ENCODE data around the gene TSEN2.

TSEN2 gene

DNA sequence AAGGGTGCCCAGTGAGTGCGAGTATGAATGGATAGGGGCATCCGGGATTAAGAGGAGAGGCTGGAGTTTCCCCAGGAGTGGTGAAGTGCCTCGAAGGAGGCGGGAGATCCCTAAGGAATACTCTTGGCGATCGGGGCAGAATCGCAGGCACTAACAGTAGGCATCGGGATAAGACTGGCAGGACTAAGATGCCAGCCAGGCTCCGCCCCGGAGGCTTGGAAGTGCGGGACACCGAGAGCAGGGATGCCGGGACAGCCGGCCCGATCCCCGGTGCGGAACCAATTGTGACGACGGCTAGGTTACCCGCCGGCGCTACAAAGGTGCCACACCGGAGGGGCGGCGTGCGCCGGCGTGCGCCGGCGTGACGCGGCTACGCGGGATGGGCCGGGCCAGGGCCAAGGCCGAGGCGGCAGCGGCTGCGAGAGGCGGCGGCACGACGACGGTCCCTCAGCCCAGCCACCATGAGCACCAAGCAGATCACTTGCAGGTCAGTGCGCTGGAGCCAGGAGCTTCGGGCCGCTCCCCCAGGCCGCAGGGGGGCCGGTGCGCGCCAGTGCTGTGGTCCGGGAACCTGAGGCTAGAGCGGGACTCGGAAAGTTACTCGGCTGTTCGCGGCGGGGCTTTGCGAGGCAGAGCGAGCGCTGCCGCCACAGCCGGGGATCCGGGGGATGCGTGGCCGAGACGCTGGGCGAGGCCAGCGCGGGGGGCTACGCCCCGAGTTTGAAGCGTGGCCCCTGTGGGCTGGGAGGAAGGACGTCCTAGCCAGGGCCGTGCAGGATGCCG lies 72.6 kb downstream of the TSEN2 start, which contains the start of gene MKRN2:
MKRN2 (plus strand) TSS at position 398 of the 783 bp plus-strand sequence; CDS start at position 462, 64 bp downstream.
- TF ChIP-seq EP300 (IDR thresholded peaks at IDR 0.05; ENCODE audit: borderline replicate concordance) (peak; percentile 7; the same call in 1 of the 2 replicates), ZBTB7A (IDR thresholded peaks at IDR 0.05; ENCODE audit: low read depth) (peak; percentile 86; the same call in 1 of the 2 replicates), TAF1 (IDR thresholded peaks at IDR 0.05; ENCODE audit: low read depth) (peak; percentile 91), YY1 (IDR thresholded peaks at IDR 0.05; ENCODE audit: low read depth) (peak; percentile 74), CEBPB (IDR thresholded peaks at IDR 0.05) (no peak), EGR1 (IDR thresholded peaks at IDR 0.05) (no peak), FOXM1 (IDR thresholded peaks at IDR 0.05; ENCODE audit: borderline replicate concordance, low read depth) (no peak), TCF12 (IDR thresholded peaks at IDR 0.05; ENCODE audit: low read depth) (peak; percentile 78; the same call in 1 of the 2 replicates), NFIC (IDR thresholded peaks at IDR 0.05) (peak; percentile 18; the same call in 1 of the 2 replicates), CREB1 (IDR thresholded peaks at IDR 0.05; ENCODE audit: low read depth) (peak; percentile 58; the same call in 1 of the 2 replicates), TEAD4 (IDR thresholded peaks at IDR 0.05) (peak; percentile 31; the same call in 1 of the 2 replicates), RAD21 (IDR thresholded peaks at IDR 0.05; ENCODE audit: low read depth) (no peak)
- TF ChIP-seq, protein P1, sequence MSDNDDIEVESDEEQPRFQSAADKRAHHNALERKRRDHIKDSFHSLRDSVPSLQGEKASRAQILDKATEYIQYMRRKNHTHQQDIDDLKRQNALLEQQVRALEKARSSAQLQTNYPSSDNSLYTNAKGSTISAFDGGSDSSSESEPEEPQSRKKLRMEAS (IDR thresholded peaks at IDR 0.05), result peak; percentile 86
- TF ChIP-seq, protein P2, sequence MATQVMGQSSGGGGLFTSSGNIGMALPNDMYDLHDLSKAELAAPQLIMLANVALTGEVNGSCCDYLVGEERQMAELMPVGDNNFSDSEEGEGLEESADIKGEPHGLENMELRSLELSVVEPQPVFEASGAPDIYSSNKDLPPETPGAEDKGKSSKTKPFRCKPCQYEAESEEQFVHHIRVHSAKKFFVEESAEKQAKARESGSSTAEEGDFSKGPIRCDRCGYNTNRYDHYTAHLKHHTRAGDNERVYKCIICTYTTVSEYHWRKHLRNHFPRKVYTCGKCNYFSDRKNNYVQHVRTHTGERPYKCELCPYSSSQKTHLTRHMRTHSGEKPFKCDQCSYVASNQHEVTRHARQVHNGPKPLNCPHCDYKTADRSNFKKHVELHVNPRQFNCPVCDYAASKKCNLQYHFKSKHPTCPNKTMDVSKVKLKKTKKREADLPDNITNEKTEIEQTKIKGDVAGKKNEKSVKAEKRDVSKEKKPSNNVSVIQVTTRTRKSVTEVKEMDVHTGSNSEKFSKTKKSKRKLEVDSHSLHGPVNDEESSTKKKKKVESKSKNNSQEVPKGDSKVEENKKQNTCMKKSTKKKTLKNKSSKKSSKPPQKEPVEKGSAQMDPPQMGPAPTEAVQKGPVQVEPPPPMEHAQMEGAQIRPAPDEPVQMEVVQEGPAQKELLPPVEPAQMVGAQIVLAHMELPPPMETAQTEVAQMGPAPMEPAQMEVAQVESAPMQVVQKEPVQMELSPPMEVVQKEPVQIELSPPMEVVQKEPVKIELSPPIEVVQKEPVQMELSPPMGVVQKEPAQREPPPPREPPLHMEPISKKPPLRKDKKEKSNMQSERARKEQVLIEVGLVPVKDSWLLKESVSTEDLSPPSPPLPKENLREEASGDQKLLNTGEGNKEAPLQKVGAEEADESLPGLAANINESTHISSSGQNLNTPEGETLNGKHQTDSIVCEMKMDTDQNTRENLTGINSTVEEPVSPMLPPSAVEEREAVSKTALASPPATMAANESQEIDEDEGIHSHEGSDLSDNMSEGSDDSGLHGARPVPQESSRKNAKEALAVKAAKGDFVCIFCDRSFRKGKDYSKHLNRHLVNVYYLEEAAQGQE (IDR thresholded peaks at IDR 0.05; ENCODE audit: low read depth), result peak; percentile 3; the same call in 1 of the 2 replicates
- TF ChIP-seq, protein P3, sequence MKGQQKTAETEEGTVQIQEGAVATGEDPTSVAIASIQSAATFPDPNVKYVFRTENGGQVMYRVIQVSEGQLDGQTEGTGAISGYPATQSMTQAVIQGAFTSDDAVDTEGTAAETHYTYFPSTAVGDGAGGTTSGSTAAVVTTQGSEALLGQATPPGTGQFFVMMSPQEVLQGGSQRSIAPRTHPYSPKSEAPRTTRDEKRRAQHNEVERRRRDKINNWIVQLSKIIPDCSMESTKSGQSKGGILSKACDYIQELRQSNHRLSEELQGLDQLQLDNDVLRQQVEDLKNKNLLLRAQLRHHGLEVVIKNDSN (IDR thresholded peaks at IDR 0.05), result peak; percentile 57

DNA sequence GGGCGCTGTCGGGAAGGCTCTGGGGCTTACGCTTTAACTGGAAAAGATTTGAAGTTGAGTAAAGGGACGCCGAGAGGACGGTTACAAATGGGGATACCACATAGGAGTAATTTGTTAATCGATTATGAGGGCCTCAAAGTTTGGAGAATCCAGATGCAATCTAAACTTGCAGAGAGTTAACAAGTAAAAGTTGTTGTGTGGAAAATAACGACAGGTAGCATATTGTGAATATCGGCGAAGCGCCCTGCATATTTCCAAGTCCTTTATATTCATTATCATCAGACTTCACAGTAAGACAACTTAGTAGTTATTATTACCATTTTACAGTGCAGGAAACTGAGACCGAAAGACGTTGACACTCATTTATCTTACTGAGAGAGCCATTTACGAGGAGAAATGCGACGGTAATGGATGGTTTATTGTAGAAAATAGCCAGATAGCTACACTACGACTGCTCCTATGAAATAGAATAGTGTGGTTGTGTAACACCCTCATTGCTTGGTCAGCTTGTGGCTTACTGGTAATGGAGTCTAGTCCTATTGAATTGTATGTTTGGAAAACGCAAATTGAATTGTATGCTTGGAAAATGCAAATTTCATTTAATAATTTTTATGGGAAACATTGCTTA lies 73.3 kb downstream of the TSEN2 start:
- TF ChIP-seq ZBTB7A (IDR thresholded peaks at IDR 0.05; ENCODE audit: low read depth) (no peak), CEBPB (IDR thresholded peaks at IDR 0.05) (peak; percentile 49; the same call in 1 of the 2 replicates)

DNA sequence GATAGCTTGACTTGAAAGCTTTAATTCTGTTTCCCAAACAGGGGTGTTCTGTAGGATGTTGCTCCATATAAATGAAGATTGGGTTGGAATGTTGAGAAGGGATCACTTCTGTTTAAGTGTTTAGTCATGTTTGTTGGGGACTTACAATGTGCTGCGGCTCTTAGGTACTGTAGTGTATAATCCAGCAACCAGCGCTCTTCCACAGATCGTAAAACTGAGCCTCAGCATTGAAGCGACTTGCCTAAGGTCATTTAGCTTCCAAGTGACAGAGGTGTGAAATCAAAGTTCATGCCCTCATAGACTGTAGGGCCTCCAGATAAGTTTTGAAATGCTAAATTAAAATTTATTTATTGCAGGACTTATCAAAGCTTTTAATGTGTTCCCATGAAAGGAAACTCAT lies 74.4 kb downstream of the TSEN2 start:
- TF ChIP-seq, protein P1 (IDR thresholded peaks at IDR 0.05), result no peak
- no peak for TF ChIP-seq RAD21 (IDR thresholded peaks at IDR 0.05; ENCODE audit: low read depth)
- no peak for TF ChIP-seq TEAD4 (IDR thresholded peaks at IDR 0.05)
- no peak for TF ChIP-seq TCF12 (IDR thresholded peaks at IDR 0.05; ENCODE audit: low read depth)
- TF ChIP-seq, protein P2 (IDR thresholded peaks at IDR 0.05; ENCODE audit: low read depth), result no peak
- TF ChIP-seq, protein P3 (IDR thresholded peaks at IDR 0.05), result no peak
- no peak for TF ChIP-seq FOXM1 (IDR thresholded peaks at IDR 0.05; ENCODE audit: borderline replicate concordance, low read depth)
- TF ChIP-seq NFIC (IDR thresholded peaks at IDR 0.05), result no peak
- TF ChIP-seq EP300 (IDR thresholded peaks at IDR 0.05; ENCODE audit: borderline replicate concordance), result no peak
- TF ChIP-seq CEBPB (IDR thresholded peaks at IDR 0.05), result no peak
- TF ChIP-seq CREB1 (IDR thresholded peaks at IDR 0.05; ENCODE audit: low read depth), result no peak
- no peak for TF ChIP-seq YY1 (IDR thresholded peaks at IDR 0.05; ENCODE audit: low read depth)
- TF ChIP-seq EGR1 (IDR thresholded peaks at IDR 0.05), result no peak
- TF ChIP-seq ZBTB7A (IDR thresholded peaks at IDR 0.05; ENCODE audit: low read depth), result no peak
- TF ChIP-seq TAF1 (IDR thresholded peaks at IDR 0.05; ENCODE audit: low read depth), result no peak

DNA sequence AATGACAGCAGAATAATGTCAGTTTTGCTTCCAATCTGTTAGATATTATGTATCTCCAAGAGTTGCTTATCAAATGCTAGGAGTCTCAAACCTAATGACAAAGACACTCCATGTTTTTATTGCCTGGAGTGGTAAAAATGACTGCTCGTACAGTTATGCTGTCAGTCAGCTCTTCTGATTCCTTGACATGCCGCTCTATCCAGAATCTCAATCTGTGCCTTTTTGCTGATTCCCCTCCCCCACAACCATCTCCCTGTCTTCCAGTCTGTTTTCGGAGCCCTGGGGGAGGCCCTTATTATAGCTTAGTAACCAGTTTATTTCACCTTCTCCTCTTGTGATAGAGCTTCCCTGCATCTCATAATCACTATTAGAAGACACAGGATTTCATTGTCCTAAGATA lies 75.2 kb downstream of the TSEN2 start:
- TF ChIP-seq CEBPB (IDR thresholded peaks at IDR 0.05) (no peak), TEAD4 (IDR thresholded peaks at IDR 0.05) (no peak), TAF1 (IDR thresholded peaks at IDR 0.05; ENCODE audit: low read depth) (no peak)

DNA sequence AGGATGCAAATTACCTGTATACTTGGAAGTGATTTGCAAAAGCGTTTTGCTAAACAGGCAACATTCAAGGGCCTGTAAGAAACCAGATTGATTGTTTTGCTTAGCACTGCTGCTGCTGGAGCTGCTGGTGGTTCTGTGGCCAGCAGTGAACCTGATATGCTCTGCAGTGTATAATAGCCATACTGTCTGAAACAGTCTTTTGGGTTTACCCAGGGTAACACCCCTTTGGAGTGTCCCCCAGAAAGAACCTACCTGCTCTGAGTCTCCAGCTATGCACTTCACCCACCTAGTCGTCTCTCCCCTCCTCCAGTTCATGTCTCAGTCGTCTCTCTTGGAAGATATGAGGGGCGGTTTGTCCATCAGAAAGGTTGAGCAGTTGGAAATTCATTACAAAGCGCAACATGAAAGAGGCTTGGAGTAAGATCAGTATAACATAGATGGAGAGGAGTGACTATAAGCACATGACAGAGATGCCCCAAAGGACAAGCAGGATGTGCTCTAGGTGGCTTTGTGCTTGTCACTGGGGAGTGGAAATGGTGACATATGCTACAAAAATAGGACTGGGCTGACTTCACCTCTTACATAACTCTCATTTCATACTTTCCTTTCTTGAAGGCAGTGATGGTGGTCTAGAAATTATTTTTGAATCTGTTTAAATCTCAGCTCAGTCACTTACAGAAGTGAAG lies 76.4 kb downstream of the TSEN2 start:
- TF ChIP-seq, protein P3 (IDR thresholded peaks at IDR 0.05), result no peak
- no peak for TF ChIP-seq CREB1 (IDR thresholded peaks at IDR 0.05; ENCODE audit: low read depth)
- TF ChIP-seq EP300 (IDR thresholded peaks at IDR 0.05; ENCODE audit: borderline replicate concordance), result no peak
- TF ChIP-seq RAD21 (IDR thresholded peaks at IDR 0.05; ENCODE audit: low read depth), result no peak
- TF ChIP-seq TCF12 (IDR thresholded peaks at IDR 0.05; ENCODE audit: low read depth), result no peak
- no peak for TF ChIP-seq FOXM1 (IDR thresholded peaks at IDR 0.05; ENCODE audit: borderline replicate concordance, low read depth)
- no peak for TF ChIP-seq EGR1 (IDR thresholded peaks at IDR 0.05)
- no peak for TF ChIP-seq ZBTB7A (IDR thresholded peaks at IDR 0.05; ENCODE audit: low read depth)
- TF ChIP-seq, protein P1 (IDR thresholded peaks at IDR 0.05), result no peak
- TF ChIP-seq YY1 (IDR thresholded peaks at IDR 0.05; ENCODE audit: low read depth), result no peak
- no peak for TF ChIP-seq TEAD4 (IDR thresholded peaks at IDR 0.05)
- TF ChIP-seq CEBPB (IDR thresholded peaks at IDR 0.05), result no peak
- no peak for TF ChIP-seq NFIC (IDR thresholded peaks at IDR 0.05)
- no peak for TF ChIP-seq TAF1 (IDR thresholded peaks at IDR 0.05; ENCODE audit: low read depth)
- TF ChIP-seq, protein P2 (IDR thresholded peaks at IDR 0.05; ENCODE audit: low read depth), result no peak

Data from Ishikawa (cell line).